ENCODE data around the gene LIMD2.

DNA sequence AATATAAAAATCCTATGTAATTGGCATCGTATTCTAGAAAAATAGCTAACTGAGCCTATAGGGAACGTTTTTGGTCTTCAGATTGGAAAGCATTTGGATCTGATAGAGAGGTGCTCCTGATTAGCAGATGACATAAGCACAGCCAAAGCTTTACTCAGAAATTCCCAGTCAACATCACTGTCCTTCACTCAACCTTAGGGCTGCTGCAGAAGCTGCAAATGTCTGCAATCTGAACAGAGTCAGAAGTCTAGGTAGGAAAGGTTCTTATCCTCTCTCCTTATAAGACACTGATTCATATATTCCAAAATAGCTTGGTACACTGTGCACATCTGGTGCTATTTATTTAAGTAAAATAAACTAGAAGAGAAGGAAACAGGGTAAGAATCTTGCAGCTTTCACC, 22.5 kb upstream of the LIMD2 start:
- TF ChIP-seq, protein P1, sequence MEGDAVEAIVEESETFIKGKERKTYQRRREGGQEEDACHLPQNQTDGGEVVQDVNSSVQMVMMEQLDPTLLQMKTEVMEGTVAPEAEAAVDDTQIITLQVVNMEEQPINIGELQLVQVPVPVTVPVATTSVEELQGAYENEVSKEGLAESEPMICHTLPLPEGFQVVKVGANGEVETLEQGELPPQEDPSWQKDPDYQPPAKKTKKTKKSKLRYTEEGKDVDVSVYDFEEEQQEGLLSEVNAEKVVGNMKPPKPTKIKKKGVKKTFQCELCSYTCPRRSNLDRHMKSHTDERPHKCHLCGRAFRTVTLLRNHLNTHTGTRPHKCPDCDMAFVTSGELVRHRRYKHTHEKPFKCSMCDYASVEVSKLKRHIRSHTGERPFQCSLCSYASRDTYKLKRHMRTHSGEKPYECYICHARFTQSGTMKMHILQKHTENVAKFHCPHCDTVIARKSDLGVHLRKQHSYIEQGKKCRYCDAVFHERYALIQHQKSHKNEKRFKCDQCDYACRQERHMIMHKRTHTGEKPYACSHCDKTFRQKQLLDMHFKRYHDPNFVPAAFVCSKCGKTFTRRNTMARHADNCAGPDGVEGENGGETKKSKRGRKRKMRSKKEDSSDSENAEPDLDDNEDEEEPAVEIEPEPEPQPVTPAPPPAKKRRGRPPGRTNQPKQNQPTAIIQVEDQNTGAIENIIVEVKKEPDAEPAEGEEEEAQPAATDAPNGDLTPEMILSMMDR (IDR thresholded peaks at IDR 0.05) = no peak
- TF ChIP-seq, protein P2, sequence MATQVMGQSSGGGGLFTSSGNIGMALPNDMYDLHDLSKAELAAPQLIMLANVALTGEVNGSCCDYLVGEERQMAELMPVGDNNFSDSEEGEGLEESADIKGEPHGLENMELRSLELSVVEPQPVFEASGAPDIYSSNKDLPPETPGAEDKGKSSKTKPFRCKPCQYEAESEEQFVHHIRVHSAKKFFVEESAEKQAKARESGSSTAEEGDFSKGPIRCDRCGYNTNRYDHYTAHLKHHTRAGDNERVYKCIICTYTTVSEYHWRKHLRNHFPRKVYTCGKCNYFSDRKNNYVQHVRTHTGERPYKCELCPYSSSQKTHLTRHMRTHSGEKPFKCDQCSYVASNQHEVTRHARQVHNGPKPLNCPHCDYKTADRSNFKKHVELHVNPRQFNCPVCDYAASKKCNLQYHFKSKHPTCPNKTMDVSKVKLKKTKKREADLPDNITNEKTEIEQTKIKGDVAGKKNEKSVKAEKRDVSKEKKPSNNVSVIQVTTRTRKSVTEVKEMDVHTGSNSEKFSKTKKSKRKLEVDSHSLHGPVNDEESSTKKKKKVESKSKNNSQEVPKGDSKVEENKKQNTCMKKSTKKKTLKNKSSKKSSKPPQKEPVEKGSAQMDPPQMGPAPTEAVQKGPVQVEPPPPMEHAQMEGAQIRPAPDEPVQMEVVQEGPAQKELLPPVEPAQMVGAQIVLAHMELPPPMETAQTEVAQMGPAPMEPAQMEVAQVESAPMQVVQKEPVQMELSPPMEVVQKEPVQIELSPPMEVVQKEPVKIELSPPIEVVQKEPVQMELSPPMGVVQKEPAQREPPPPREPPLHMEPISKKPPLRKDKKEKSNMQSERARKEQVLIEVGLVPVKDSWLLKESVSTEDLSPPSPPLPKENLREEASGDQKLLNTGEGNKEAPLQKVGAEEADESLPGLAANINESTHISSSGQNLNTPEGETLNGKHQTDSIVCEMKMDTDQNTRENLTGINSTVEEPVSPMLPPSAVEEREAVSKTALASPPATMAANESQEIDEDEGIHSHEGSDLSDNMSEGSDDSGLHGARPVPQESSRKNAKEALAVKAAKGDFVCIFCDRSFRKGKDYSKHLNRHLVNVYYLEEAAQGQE (IDR thresholded peaks at IDR 0.05; ENCODE audit: insufficient read depth in 1 of 2, low read depth in 2 of 2, low read length in 1 of 2) = no peak
- TF ChIP-seq SIN3A (IDR thresholded peaks at IDR 0.05; ENCODE audit: borderline replicate concordance, insufficient read depth, low read depth, low read length) (no peak), POLR2AphosphoS5 (IDR thresholded peaks at IDR 0.05; ENCODE audit: low read depth, low read length) (no peak)

Data from Panc1 (cell line).